OCI-LY7 (cell line): ENCODE measurements around the gene BMAL1. TPM values are rescaled to one million over a fixed set of nuclear protein-coding genes. Genes with fewer than 3 reads are reported as not detected.

Experiments
- BruUV-seq: library from RNA; stranded (reverse); fragments of 400-500 nt; replicated peaks from 2 replicates; lab custom pipeline; 2021; lab: Mats Ljungman, UMichigan
- CTCF ChIA-PET: fragments of 300-600 bp; sonication (Branson Sonifier 250); formaldehyde crosslinking; loops from one replicate; lab custom pipeline; 2022; ENCODE audit warnings: antibody characterized with exemption; ENCODE audit not compliant: unreplicated experiment; lab: Charles Lee
- POLR2A ChIA-PET: fragments of 300-600 bp; sonication (Branson Sonifier 250); formaldehyde crosslinking; loops from one replicate; lab custom pipeline; 2022; ENCODE audit warnings: antibody characterized with exemption; lab: Charles Lee
- DNase-seq: peaks from one replicate; pipeline ENCODE4 v3.0.0-alpha.2; 2015; ENCODE audit warnings: low spot score
- H2AFZ ChIP-seq: fragments of 200-600 bp; sonication (generic), shearing (Covaris generic); 2 replicates; pipeline ENCODE4 v1.6.1; 2014; ENCODE audit warnings: mild to moderate bottlenecking, antibody characterized with exemption, low read length, moderate library complexity
- H3K27ac ChIP-seq: fragments of 200-600 bp; sonication (generic); 2 replicates; pipeline ENCODE4 v1.5.1; 2014; ENCODE audit warnings: mixed run types, low read depth, mild to moderate bottlenecking, moderate library complexity, low read length, inconsistent platforms; ENCODE audit not compliant: poor library complexity, severe bottlenecking
- H3K36me3 ChIP-seq: fragments of 200-600 bp; sonication (generic); 2 replicates; pipeline ENCODE4 v1.6.1; 2014; ENCODE audit warnings: mild to moderate bottlenecking, antibody characterized with exemption, low read length, moderate library complexity, mixed read lengths; ENCODE audit not compliant: insufficient read depth
- H3K4me1 ChIP-seq: fragments of 200-600 bp; sonication (generic); 2 replicates; pipeline ENCODE4 v1.5.1; 2014; ENCODE audit warnings: mild to moderate bottlenecking, low read length; ENCODE audit not compliant: insufficient read depth, poor library complexity, severe bottlenecking
- H3K4me2 ChIP-seq: fragments of 200-600 bp; sonication (generic); 2 replicates; pipeline ENCODE4 v1.6.1; 2014; ENCODE audit warnings: mild to moderate bottlenecking, low read length
- H3K4me3 ChIP-seq: fragments of 200-600 bp; sonication (generic); 2 replicates; pipeline ENCODE4 v1.5.1; 2014; ENCODE audit warnings: mild to moderate bottlenecking, low read depth, low read length; ENCODE audit not compliant: poor library complexity, severe bottlenecking
- H3K79me2 ChIP-seq: fragments of 200-600 bp; sonication (generic); 2 replicates; pipeline ENCODE4 v1.6.1; 2016; ENCODE audit warnings: low read depth, mild to moderate bottlenecking, low read length, moderate library complexity, mixed read lengths; ENCODE audit not compliant: insufficient read depth
- H3K9me2 ChIP-seq: fragments of 200-600 bp; sonication (generic); 2 replicates; pipeline ENCODE4 v1.6.1; 2016; ENCODE audit warnings: mild to moderate bottlenecking, low read length, mixed read lengths; ENCODE audit not compliant: insufficient read depth
- H3K9me3 ChIP-seq: fragments of 200-600 bp; sonication (generic); 2 replicates; pipeline ENCODE4 v1.6.1; 2014; ENCODE audit warnings: mild to moderate bottlenecking, mixed run types, low read length, mixed read lengths
- H4K20me1 ChIP-seq: fragments of 200-600 bp; sonication (generic); 2 replicates; pipeline ENCODE4 v1.6.1; 2014; ENCODE audit warnings: mild to moderate bottlenecking, antibody characterized with exemption, low read length, moderate library complexity, mixed read lengths; ENCODE audit not compliant: insufficient read depth
- EZH2phosphoT487 ChIP-seq: fragments of 200-600 bp; sonication (generic); IDR thresholded peaks from 2 replicates; pipeline ENCODE4 v1.6.1; 2018; ENCODE audit warnings: low read depth, borderline replicate concordance, mild to moderate bottlenecking, mixed run types, antibody characterized with exemption, low read length, moderate library complexity, mixed read lengths
- intact Hi-C: fragments of 100-400 bp; cut with micrococcal nuclease; formaldehyde crosslinking; loops from one replicate; pipeline ENCODE4 v1.10.0; 2022; ENCODE audit not compliant: unreplicated experiment
- total RNA-seq, 2 experiments: library from RNA; depleted of rRNA in 1 of 2; stranded (reverse); fragments of >200 nt in 1 of 2; shearing (Covaris generic) in 1 of 2; gene quantifications; 2 replicates each; pipeline ENCODE4 v1.2.3, GENCODE V29; 2014 to 2022
- TF ChIP-seq, protein P1 (sequence below): fragments of 200-600 bp; sonication (generic); conservative IDR thresholded peaks from 2 replicates; pipeline ENCODE4 v1.5.1; 2014; ENCODE audit warnings: mild to moderate bottlenecking, antibody characterized with exemption, low read length, moderate library complexity, mixed read lengths

BMAL1 gene
- total RNA-seq, 2 experiments from 2014 or later: not detected

DNA sequence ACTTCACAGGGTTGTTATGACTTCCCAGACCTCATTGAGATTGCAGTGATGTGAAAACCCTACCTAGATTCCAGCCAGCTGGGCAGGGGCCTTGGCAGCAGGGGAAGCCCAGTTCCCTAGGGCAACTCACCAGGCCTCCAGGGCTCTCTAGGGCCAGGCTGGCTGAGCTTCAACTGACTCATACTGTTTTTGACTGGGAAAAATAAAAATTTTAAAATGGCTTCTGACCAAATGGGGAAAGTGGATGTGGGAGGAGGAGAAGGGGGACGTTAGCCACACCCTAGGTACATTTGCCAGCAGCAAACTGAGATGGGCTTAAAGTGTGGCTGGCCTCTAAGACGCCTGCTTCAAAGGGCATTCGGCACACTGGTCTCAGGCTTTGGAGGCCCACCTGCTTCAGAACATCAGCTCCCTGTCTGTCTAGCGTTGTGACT, 39.0 kb downstream of the BMAL1 start:
- Histone ChIP-seq H3K4me1 (no peaks in the 10 kb centered on the region), H4K20me1 (no peaks in the 10 kb centered on the region), H3K9me3 (no peaks in the 10 kb centered on the region), H3K4me3 (no peak overlapping the region), H2AFZ (no peak overlapping the region), H3K79me2 (no peaks in the 10 kb centered on the region), H3K9me2 (no peaks in the 10 kb centered on the region), H3K27ac (no peak overlapping the region), H3K4me2 (no peak overlapping the region), H3K36me3 (no peaks in the 10 kb centered on the region)
- no TSS peak for BruUV-seq
- TF ChIP-seq EZH2phosphoT487: no peak
- TF ChIP-seq, protein P1, sequence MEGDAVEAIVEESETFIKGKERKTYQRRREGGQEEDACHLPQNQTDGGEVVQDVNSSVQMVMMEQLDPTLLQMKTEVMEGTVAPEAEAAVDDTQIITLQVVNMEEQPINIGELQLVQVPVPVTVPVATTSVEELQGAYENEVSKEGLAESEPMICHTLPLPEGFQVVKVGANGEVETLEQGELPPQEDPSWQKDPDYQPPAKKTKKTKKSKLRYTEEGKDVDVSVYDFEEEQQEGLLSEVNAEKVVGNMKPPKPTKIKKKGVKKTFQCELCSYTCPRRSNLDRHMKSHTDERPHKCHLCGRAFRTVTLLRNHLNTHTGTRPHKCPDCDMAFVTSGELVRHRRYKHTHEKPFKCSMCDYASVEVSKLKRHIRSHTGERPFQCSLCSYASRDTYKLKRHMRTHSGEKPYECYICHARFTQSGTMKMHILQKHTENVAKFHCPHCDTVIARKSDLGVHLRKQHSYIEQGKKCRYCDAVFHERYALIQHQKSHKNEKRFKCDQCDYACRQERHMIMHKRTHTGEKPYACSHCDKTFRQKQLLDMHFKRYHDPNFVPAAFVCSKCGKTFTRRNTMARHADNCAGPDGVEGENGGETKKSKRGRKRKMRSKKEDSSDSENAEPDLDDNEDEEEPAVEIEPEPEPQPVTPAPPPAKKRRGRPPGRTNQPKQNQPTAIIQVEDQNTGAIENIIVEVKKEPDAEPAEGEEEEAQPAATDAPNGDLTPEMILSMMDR: no peak
- POLR2A ChIA-PET: no interaction called here
- CTCF ChIA-PET: no interaction called here
- intact Hi-C loops: no loop called here
- no peak for DNase-seq

DNA sequence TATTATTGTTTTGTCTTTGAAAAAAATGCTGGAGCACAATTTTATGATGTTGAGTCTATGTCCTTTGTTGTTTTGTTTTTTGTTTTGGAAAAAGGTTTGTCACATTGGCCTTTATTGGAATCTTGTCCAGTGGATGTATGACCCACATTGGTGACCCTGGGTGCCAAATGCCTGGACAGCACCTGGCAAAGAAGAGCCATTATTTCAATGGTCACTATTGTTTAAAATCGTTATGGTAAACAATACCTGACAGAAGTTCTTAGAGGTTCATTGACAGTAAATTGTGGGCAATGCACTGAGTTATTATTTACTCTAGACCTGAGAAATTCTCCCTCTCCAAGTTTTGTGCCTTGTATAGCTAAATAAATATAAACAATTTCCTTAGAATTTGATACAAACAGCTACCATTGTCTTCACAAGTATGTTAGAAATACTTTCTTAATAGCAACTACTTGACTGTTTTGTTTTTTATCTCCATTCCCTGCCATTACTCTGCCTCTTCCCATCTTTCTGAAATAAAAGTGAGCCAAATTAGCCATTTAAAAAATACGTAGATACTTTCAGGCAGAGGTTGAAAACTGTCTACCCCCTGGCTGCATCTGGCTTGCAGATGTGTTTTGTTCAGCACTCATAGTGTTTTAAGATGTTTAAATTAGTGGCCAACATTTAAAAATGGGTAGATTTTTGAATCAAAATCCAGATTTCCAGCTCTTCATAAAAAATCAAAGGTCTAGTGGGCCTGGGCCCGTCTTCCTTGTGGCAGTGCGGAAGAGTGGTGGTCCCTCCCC, 39.9 kb downstream of the BMAL1 start:
- CTCF ChIA-PET: no interaction called here
- Histone ChIP-seq H3K4me2 (no peak overlapping the region), H3K4me1 (no peaks in the 10 kb centered on the region), H3K79me2 (no peaks in the 10 kb centered on the region), H3K9me2 (no peaks in the 10 kb centered on the region), H2AFZ (no peak overlapping the region), H3K27ac (no peak overlapping the region), H3K36me3 (no peaks in the 10 kb centered on the region), H4K20me1 (no peaks in the 10 kb centered on the region), H3K9me3 (no peaks in the 10 kb centered on the region), H3K4me3 (no peak overlapping the region)
- no peak for DNase-seq
- no TSS peak for BruUV-seq
- intact Hi-C loops: no loop called here
- POLR2A ChIA-PET: interaction anchor here (0.6 to 0.7 kb wide), 3 partner anchors 15 to 1036 kb away, joined by 3 to 4 read pairs (median 3); no protein-coding TSS in a partner anchor
- TF ChIP-seq, protein P1: no peak
- TF ChIP-seq EZH2phosphoT487: no peak
